ENCODE measurements around the gene IRAK4.

IRAK4 gene

DNA sequence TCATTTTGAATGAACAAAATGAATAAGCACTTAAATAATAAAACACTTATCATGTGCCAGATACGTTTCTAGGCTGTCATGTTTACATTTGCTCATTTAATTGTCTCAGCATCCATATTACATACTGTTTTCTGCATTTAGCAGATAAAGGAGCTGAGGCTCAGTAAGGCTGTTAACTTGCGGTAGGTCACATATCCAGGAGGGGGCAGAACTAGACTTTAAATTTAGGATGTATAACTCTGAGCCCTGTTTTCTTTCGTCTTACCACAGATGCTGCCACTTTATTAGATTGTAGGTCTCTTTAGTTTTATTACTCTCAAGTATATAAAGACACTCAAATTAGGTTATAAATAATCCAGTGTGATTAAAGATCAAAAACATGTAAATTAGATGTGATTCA is 17.7 kb downstream of the IRAK4 start:
- DNase-seq, result peak; percentile 21

DNA sequence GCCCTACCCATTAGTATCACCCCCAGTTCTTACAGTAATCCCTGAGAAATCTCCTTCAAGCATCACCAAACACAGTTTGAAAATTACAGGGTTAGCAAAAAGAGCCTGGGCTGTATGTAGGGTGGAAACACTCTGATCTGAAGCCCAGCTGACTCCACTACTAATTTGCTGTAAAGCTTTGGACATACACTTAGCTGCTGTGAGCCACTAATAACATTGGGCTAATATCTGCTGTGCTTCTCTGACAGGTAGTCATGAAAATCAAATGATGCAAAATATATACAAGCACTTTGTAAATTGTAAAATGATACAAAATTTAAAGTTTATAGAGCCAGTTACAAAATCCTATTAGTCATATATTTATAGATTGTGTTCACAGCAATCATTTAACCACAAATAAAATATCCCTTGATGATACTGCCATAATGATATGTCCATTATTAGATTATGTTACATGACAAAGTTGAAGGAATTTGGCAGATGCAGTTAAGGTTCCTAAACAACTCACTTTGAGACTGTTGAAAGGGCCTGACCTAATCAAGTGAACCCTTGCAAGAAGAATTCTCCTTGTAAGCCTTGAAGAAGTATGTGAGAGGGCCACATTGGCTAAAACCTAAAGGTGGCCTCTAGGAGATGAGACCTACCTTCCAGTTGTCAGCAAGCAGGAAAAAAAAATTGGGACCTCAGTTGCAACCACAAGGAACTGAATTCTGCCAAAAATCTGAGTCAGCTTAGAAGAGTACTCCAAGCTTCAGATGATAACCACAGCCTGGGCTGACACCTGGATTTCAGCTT is 28.3 kb downstream of the IRAK4 start:
- DNase-seq, result no peak

DNA sequence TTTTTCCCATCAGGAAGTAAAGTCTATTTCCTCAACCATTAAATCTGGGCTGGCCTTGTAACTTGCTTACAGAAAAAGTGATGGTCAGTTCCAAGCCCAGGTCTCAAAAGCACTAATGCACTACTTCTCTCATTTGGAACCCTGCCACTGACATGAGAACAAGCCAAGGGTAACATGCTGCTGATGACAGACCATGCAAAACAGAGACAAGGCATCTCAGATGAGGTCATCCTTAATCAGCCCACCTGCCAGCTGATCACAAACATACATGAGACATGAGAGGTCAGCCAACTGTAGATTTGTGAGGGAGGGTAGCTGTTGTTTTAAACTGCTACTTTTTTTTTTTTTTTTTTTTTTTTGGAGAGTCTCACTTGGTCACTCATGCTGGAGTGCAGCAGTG is 31.2 kb downstream of the IRAK4 start:
- no peak for DNase-seq

DNA sequence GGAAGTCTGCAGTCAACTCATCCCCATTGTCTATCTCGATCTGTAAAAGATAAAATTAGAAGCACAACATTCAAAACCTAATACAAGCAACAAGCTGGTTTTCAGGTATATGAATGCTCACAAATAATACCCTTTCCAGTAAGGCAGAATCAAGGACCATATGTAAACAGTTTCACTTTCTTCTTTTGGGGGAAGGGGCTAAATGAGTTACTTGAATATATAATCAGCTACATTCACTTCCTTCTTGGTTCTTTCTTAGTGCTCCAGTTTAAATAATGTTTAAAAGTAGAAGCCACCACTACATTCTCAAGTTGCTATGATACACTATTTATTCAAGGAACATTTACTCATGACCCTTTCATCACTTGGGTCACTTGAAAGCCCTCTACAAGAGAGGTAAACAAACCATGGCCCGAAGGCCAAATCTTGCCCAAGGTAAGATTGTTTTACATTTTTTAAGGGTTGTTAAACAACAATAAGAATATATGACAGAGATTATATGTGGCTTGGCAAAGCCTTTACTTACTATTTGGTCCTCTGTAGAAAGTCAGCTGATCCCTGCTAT is 37.0 kb downstream of the IRAK4 start:
- DNase-seq, result no peak

DNA sequence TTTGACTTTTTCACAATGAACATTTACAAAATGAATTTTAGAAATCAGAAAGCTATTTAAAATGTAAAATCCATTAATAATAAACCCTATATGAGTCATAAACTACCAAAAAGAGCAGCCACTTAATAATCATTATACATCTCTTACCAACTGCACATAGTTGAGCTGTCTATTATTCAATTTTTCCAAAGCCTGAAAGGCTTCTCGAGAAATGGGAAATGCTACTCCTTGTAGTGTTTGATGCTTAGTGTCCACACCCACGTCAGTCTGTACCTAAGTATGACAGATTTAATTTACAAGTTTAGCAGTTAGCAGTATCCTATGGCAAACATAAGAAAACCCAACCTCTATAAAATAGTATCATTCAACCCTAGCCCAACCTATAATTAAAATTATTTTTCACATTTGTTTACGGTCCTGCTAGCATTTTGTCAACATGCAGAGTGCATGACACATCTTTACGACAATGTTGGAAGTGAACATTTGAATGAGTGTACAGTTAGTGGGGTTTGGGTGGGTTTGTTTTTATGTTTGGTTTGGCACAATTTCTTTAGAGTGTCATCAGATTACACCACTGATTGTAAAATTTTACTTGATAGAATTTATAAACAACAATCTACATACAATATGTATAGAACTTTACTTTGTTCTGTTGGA is 38.9 kb downstream of the IRAK4 start:
- DNase-seq, result no peak

DNA sequence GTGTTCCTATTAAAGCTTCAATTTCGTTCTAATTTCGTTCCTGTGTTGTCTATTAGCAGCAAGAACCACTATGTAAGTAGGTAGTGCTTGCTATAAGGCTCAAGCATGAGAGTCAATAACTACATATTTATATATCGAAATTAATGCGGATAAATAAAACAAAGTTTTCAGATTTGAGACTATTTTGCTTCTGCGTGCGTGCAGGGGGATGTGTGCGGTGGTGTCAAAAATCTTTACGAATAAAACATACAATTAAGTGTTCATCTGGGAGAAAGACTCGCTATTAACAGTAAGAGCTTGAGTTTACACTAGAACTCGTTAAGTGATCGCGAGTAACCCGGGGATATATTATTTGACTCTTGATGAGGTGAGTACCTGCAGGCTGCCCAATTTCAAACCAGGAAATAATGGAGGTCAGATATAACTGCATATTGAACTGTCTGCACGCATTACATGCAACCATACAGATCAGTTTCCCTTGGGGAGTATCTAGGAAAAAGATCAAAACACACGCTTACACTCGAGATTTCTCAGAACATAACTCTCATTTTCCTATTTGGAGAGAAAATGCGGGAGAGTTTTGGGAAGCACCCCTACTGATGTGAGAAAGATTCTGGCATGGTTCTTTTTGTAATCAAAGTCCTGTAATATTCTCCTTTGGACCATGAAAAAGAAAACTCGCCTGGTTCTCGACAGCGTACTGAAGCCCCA is 46.6 kb downstream of the IRAK4 start:
- DNase-seq, result peak; percentile 26

DNA sequence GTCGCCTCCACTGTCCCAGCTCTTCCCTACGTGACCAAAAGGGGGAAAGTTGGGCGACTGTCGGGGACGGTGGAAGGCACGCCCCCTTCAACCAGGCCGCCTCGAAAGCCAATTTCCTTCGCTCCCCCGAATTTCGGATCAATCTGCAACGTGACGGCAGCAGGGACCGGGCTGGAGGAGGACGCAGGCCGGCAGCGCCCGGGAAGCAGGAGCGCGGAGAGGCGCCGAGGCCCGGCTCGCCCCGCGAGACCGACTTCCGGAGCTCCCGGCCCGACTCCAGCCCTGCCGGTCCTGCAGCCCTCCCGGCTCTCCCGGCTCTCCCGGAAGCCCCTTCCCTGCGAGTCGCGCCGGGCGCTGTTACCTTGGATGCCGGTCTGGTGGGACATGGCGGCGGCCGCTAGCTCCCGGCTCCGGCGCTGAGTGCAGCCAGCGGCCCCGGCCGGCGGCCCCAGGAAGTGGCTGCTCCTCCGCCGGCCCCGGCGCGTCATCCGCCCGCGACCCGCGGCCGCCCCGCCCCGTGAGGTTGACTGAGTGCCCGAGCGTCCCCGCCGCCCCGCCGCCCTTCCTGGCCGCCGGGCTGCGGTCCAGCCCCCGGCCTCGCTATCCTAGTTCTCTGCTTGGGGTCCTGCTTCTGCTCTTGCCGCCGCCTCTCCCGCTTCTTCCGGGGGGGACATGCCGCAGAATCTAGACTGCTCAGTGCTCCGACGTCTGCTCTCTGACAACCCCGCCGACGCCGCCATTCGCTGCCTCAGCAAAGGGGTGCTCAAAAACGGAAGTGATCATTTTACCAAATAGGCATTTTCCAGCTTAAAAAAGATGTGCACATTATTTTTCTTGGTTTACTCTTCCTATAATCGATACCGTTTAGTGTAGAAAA is 47.3 kb downstream of the IRAK4 start, which contains the start of gene TWF1:
Gene TWF1 (minus strand): TSS at position 458 of the 877 bp plus-strand sequence. CDS start 72 bp downstream, at position 386.
- DNase-seq, result peak; percentile 92

DNA sequence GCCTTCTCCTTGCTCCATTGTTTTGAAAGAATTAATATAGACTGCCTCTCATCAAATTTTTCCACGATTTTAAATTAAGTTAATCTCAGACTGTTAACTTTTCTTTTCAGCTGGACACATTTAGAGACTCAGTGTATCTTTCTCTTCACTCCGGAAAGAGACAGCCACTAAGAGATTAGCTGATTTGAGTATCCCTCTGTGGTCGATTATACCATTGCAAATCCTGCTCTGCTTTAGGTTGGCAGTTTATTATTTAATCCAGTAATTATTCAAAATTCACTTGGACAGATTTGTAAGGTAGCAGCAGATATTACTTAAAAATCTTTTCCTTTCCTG is 48.0 kb downstream of the IRAK4 start:
- DNase-seq, result no peak

DNA sequence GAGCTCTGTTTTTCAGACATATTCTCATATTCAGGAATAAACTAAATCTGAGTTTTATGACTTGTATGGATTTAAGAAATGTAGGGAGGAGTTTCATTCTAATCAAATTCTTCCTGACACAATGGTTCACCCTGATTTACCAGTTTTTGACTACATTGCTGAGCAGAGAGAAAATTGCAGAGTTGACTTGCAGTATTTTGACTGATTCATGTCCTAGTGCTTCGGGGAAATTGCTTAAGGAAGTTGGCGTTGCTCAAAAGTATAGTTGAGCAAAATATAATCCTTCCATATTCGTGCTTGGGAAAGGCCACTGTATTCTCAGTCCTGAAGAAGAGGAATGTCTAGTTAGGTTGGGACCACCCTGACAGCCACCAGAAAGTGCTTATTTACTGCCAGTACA is 48.6 kb downstream of the IRAK4 start:
- DNase-seq, result no peak

DNA sequence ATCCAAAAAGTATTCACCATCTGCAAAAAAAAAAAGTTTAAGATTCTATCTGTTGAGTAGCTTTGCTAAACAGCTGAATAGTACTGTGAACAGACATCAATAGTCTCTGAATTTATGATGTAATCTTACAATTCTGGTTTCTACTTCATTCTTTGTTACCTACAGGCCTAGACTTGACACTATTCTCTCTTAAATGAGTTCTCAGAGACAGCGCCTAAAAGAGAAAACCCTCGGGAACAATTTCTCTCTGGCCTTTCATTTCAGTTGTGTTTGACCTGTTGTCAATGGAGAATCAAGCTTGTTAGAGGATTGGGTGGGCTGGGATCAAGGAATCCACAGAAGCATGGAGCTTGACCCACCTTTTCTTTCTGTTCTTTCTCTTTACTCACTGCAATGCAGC is 53.3 kb downstream of the IRAK4 start:
- no peak for DNase-seq

DNA sequence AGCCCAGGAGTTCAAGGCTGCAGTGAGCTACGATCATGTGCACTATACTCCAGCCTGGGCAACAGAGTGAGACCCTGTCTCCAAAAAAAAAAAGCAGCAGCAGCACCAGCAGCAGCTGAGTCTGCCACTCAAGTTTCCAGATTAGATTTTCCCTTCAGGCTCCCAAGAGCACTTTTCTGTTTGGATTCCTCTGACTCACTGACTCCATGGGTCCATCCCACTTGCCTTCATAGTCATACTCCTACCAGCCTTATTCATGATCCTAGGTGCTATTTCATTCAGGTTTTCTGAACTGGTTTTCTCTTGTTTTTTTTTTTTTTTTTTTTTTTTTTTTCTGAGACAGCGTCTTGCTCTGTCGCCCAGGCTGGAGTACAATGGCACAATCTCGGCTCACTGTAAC is 54.2 kb downstream of the IRAK4 start:
- no peak for DNase-seq

DNA sequence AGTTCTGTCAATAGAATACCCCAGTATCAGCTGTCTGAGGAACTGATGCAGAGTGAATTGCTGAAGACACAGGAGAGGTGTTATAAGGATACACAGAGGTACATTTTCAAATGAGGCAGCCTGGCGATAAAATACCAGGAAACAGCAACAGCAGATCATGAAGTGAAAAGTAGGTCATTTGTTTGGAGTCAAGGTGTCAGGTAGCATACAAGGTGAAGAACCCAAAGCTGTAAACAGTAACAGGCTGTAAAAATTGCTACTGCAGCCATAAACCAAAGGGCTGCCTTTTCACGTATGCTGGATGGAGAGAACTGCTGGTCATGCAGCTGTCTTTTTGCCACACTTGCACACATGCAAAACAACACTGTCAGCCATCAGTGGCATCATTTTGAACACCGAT is 56.7 kb downstream of the IRAK4 start:
- DNase-seq, result no peak

DNA sequence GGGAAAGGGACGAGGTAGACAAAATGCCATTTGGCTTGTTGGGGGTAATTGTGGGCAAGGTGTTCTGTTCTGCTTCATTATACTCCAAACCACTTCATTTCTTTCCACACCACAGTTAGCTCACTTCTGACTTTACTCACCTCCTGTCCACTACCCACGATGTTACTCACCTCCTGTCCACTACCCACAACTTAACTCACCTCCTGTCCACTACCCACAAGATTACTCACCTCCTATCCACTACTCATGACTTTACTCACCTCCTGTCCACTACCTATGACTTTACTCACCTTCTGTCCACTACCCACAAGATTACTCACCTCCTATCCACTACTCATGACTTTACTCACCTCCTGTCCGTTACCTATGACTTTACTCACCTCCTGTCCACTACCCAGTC is 57.4 kb downstream of the IRAK4 start:
- DNase-seq, result peak; percentile 13

DNA sequence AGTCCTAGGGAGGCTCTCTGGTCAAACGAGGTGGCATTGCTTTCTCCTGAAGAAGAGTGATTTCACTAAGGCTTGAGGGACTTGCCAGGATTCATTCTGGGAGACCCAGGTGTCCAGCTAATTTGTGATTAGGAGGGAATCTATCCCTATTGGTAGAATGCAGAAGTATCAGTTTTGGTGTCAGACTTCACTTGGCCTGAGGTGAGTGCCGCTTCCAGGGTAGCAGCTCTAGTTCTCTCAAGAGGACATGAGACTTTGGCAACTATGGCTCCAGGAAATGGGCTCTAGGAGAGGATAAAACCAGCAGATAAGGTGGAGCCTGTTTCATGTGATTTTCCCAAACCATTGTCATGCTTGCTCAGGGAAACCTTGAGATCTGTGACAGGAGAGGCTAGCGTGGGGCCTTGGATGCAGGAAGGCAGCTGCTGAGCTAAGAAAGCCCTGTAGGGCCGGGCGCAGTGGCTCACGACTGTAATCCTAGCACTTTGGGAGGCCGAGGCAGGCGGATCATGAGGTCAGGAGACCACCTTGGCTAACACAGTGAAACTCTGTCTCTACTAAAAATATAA is 65.5 kb downstream of the IRAK4 start:
- DNase-seq, result no peak

DNA sequence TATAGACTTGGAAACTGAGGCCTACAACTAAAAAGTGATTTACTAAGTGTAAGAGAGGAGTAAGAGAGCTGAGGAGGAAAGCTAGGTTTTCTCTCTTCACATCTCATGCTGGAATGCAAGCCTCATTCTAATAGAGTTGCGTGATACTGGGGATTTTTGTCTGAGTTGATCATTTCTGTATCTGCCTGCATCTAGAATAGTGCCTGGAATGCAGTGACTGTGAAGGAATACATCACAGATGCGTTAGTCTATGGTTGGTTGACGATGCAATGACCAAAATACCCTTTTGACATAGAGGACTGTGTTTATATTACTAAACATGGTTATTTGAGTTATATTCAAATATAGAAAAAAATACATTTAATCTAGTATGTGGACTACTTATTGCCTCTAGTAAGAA is 67.9 kb downstream of the IRAK4 start:
- DNase-seq, result no peak

DNA sequence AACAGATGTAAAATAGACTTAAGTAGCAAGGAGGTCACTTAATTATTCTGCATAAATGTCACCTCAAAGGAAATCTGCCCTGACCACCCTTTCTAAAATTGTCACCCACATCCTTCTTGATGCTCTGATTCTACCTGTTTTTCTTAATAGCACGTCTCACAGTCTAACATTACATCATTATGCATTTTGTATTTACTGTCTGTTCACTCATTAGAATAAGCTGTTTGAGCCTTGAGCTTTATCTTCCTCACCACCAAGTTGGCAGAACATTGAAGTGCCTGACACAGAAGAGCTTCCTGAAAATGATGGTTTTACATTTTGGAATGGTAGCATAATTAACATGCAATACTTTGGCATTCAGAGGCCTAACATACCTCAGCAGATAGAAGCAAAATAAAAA is 68.3 kb downstream of the IRAK4 start:
- DNase-seq, result no peak

DNA sequence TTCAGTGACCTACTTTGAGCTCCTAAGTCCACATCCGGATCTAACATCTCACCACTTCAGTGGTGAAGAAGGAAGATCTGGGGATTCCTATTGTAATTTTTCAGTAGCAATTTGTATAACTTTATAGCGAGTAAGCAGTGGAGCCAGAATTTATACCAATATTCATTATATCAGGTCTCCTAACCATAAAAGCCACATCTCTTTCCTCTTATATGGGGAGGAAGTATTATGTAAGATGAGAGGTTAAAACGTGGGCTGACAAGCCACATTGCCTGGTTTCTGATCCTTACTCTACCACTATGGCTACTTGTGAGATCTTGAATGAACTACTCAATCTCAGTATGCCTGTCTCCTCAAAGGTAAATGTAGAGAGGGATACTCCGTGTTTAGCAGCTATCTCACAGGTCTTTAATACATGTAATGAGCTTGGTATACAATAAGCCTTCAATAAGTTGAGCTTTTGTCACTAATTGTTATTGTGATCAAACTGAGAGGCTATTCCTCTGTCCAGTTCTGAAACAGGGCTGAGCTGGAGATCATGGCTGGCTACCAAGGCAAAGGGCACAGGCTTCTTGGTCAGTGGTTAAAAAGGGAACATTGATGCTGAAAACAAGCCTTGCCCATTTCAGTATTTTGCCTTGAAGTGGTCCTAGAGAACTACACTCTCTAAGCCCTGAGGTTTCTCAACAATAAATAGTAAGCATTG is 73.9 kb downstream of the IRAK4 start:
- DNase-seq, result peak; percentile 26

DNA sequence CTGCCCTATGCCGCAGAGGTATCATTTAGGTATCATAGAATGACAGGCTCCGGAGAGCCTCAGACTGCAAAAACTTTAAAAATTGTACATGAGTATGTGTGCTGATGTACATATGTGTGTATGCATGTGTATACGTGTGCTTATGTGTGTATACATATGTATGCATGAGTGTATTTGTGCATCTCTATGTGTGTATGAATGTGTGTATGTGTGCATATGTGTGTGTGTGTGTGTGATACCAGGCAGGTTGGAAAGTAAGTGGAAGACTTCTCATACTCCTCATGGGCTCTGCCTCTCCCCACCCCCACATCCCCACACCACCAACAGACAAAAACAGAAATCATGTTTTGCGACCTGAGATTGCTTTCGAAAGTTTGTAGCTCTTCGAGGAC is 76.5 kb downstream of the IRAK4 start:
- DNase-seq, result no peak

DNA sequence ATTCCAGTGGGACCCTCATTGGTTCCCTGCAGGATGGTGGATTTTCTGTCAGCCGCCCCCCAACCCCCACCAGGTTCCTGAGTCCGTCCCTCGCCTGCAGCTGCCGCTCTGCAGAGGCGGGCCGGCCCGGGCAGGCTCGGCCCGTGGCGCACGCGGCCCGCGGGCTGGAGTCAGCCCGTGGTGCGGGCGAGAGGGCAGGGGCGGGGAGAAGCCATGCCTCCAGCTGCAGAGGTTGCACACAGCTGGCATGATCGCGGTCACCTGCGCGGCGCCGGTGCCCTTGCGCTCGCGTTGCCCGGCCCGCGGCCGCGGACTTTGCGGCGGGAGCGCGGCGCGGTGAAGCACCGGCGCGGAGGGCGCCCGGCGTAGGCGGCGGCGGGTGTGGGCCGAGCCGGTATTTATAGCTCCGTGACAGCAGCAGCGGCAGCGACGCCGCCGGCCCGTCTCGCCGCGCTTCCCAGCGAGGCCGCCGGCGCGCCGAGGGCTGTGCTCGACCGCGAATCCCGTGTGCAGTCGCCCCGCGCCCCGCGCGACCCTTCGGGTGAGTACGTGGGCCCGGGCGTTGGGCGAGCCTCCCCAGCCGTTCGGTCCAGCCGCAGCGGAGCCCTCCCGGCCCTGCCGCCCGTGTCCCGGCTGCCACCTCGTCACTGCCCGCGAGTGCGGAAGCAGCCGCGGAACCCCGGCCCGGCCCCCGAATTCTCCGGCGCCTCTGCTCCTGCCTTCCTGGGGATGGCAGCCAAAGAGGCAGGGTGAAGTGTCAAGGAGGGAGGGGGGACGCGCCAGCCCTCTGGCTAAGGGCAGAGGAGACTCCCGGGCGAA is 77.1 kb downstream of the IRAK4 start, which contains the start of gene TMEM117:
Gene TMEM117 (plus strand): TSS at position 426 of the 819 bp plus-strand sequence.
- peak; percentile 63 for DNase-seq

DNA sequence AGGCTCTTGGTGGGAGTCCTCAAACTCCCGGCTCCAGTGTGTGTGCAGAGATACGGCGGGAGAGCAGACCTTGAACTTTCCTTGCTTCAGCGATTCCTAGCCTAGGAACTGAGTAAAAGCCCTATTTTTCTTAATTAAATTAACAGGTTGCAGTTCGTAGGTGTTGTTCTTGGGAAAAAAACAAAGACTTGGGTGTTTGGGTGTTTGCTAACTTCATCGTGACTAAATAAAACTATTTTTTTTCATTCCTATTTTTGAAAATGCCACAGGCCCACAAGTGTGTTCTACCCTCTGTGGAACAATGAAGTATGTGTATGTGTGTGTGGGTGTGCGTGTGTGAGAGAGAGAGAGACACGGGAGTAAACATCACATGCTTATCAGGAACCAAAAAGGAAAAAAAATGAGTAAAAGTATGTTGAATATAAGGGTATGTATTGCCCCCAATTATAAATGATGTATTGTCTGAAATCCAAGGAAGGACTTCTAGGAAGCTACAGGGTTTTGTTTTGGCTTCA is 77.8 kb downstream of the IRAK4 start:
- DNase-seq, result peak; percentile 7
